NCI-H2227 treated with DMSO at 0.1 percent for 48 hours (cell line): ENCODE measurements around the gene AMIGO3.
"Not testable (repeated sequence)": the region's sequence is repeated elsewhere in the genome, so short reads cannot be mapped to it uniquely, and the experiment has no call there.

Experiments
- DNase-seq: peaks from one replicate; lab custom pipeline; 2025; lab: John Stamatoyannopoulos, UW

The AMIGO3 gene

DNA sequence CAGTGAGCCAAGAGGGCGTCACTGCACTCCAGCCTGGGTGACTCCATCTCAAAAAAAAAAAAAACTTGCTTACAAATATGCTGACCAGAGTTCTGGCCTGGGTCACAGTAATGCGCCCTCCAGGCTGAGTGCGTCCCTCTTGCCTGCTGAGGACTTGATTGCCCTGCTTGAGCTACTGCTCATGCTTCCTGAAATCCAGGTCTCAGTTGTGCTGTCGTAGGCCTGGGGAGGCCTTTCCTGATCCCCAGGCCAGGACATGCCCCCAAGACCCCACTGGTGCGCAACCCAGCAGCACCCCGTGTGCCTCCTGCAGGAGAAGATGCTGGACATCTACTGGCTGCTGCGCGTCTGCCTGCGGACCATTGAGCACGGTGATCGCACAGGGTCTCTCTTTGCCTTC, 7.3 kb downstream of the AMIGO3 start:
- DNase-seq = no peak

DNA sequence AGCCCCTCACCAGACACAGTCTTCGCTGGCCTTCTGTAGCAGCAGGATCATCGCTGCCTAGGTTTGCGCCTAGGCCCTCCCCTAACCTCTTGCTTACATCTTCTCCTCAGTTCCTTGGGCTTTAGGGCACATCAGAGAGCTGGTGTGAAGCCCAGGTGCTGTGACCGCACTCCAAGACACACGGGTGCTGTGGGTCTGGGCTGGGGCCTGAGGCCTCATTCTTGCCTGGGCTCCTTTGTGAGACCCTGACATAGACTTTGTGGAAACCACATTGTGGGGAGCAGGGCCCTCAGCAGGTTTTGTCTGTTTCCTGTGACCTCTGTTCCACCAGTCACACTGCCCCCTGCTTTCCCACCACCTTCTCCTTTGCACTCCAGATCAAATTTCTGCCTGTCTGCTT, 8.0 kb downstream of the AMIGO3 start:
- no peak for DNase-seq

DNA sequence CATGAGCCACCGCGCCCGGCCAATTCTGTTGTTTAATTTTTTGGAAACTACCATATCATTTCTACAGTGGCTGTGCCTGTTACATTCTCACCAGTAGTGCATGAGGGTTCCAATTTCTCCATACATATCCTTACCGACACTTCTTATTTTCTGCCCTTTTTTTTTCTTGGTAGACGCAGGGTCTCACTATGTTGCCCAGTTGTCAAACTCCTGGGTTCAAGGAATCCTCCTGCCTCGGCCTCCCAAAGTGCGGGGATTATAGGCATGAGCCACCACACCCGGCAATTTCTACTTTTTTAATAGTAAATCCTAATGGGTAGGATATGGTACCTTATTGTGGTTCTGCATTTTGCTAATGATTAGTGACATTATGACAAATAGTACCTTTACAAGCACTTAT, 9.6 kb downstream of the AMIGO3 start:
- DNase-seq = no peak

DNA sequence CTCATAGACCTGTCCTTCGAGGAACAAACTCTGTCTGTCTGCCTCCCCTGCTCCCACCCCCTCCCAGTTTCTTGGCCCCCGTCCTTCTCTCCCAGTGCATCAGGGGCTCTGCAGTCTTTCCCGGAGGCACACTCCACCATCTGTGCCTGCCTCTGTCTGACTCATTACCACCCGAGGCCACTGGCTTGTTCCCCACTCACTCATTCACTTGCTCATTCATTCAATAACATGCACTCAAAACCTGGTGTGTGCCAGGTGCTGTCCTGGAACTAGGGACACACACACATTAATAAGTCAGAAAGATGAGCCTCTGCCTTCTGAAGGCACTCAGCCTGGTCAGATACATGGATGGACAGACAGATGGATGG, 12.4 kb downstream of the AMIGO3 start:
- DNase-seq = no peak

DNA sequence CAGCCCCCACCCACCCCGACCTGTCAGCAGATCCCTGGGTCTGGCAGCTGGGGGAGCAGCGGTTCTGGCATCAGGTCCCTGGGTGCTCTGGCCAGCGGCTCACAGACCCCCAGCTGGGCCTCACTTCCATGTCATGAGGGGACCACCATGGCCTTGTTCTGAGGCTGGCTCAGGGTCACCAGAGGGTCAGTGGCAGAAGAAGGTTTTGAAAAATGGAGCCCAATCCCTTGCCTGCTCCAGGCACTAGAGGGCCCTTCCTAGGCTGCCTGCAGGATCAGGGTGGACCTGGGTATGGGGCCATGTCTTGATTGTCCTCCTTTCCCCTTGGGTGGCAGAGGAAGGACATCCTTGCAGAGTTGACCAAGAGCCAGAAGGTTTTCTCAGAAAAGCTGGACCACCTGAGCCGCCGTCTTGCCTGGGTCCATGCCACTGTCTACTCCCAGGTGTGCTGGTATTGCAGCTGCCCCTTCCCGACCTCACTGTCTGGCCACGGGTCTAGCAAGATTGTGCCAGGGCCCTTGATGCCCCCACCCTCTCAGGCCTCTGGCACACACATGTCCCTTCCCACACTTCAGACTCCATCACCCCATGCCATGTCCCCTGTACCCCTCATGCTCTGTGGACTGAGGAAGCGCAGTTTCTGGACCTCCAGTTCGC, 12.9 kb downstream of the AMIGO3 start:
- no peak for DNase-seq

DNA sequence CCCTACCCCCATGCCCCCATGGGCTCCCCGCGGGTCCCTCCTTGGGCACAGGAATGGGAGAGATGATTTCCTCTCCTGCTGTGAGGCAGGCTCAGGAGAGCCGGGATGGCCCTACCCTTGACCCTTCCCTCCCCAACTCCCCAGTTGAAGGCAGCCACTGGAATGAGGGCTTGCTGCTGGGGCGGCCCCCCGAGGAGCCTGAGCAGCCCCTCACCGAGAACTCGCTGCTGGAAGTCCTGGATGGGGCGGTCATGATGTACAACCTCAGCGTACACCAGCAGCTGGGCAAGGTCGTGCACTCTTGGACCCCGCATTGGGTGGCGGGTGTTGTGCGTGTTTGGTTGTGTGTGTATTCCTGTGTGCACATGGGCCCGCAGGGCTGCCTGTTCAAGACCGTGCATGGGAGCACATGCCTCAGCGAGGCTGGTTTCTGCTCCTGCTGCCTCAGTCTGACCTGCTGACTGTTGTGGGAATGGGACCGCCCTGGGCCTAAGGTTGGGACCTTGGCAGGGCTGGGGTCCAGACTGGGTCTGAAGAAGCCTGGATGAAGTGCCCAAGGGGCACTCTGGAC, 14.0 kb downstream of the AMIGO3 start:
- no peak for DNase-seq

DNA sequence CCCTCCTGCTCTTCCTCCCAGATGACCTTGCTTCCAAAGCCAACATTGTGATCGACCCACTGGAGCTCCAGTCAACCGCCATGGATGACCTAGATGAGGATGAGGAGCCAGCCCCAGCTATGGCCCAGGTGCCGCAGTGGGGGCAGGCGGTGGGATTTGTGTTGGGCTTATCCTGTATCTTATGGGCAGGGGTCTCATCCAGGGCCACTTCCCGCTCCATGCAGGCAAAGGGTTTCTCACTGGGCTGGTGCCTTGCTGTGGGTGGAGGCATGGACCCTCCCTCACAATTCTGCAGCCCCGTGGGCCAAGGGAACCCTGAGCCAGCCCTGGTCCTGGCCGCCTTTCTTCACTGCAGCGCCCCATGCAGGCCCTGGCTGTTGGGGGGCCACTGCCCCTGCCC, 14.9 kb downstream of the AMIGO3 start:
- no peak for DNase-seq

DNA sequence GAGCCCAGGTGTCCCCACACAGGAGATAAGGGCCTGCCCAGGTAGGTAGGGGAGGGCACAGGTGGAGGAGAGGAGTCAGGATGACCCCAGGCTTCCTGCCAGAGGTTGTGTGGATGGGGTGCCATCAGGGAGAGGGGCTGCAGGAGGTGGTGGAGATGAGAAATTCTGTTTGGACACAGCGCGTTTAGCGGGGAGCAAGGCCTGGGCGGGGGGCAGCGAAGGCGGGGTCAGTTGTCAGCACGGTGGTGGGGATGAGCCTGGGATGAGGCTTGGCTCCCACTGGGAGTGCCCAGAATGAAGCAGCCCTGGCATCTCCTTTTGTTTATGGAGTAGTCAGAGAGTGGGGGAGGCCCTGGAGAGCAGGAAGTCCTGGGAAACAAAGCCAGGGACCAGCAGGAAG, 15.5 kb downstream of the AMIGO3 start:
- no peak for DNase-seq

DNA sequence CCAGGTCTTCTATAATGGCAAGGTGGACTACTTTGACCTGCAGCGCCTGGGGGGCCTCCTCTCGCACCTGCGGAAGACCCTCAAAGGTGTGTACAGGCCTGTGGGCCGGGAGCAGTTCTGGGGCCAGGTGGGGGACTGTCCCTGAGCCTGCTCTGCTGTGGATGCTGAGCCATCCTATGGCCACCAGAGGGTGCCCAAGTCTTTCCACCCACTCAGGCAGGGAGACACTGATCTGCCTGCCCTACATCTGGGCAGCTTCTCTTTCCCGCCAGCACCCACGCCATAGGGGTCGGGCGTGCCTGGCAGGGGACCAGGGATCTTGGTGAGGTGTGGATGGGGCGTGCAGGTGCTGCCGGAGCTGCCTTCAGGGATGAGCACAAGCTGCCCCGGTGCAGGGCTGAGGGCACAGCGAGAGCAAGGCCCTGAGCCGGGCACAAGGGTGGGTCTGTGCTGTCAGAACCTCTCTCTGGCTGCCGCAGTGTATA, 16.0 kb downstream of the AMIGO3 start:
- no peak for DNase-seq

DNA sequence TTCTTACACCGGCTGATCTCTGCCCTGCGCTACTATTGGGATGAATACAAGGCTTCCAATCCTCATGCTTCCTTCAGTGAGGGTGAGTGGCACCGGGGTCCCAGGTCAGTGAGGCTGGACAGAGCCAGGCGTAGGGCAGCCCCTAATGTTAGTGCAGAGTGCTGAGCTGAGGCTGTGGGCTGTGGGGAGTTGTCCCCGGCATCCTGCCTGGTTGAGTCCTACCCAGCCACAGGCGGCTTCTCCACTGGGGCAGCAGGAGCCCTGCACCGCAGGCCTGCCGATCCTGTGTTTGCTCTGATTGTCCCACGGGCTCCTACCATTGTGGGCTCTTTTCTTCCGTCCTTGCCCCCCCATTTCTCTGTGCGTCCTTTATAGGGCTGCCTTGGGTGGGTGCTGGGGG, 16.8 kb downstream of the AMIGO3 start:
- no peak for DNase-seq

DNA sequence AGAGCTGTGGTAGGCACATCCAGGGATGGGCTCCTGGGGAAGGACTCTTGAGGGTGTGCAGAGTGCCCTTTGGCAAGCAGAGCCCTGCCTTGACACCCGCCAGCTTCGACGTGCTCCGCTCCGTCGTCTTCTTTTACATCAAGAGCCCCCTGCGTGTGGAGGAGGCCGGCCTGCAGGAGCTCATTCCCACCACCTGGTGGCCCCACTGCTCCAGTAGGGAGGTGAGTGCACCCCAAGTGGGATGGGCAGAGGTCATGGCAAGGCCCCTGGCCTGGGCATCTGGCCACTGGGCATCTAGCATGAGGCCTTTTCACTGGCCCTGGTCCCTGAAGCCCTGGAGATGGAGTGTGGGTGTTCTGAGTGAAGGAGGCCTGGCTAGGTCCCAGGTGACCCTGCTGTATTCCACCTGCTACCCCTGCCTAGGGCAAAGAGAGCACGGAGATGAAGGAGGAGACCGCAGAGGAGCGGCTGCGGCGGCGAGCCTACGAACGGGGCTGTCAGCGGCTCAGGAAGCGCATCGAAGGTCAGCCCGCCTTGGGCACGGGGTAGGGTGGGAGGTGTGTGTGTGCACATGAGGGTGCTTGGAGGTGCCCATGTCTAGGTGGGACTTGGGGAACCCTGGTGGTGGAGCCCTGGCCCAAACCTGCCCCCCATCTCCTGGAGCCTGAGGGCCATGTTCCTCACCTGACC, 18.0 kb downstream of the AMIGO3 start:
- DNase-seq = no peak

DNA sequence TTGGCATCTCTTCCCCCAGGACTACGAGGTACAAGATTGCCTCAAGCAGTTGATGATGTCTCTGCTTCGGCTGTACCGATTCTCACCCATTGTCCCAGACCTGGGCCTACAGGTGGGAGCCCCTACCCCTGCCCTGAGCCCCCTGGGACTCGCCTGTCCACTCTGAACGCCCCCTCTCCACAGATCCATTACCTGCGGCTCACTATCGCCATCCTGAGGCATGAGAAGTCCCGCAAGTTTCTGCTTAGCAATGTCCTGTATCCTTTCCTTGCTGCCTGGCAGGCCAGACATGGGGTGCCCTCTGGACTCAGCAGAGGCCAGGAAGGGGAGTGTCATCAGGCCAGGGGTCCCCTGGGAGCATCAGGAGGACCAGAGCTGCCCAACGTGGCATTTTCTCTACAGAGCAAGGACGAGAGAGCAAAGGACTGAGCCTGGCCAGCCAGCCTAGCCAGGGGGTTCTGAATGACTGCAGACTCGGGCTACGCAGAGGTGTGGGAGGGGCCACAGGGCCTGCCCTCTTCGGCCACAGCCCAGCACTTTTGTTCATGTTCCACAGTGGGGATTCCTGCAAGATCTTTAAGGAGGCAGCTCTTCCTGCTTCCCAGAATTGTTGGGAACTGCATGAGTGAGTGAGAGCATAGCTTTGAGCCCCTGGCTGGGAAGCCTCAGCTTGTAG, 18.9 kb downstream of the AMIGO3 start:
- no peak for DNase-seq

DNA sequence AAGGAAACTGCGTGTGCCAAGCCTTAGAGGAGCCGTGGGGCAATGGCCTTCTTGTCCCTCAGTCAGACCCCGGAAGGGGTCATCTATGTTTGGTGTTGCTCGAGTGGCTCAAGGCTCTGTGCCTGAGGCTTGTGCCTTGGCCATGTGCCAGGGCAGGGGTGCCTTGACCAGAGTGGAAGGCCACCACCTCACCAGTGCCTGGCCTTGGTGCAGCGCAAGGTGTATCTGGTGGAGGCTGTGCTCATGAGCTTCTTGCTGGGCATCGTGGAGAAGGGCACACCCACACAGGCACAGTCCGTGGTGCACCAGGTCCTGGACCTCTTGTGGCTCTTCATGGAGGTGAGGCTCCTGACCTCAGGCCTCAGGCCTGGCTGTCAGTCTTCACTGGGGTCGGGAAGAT, 19.5 kb downstream of the AMIGO3 start:
- DNase-seq = no peak

DNA sequence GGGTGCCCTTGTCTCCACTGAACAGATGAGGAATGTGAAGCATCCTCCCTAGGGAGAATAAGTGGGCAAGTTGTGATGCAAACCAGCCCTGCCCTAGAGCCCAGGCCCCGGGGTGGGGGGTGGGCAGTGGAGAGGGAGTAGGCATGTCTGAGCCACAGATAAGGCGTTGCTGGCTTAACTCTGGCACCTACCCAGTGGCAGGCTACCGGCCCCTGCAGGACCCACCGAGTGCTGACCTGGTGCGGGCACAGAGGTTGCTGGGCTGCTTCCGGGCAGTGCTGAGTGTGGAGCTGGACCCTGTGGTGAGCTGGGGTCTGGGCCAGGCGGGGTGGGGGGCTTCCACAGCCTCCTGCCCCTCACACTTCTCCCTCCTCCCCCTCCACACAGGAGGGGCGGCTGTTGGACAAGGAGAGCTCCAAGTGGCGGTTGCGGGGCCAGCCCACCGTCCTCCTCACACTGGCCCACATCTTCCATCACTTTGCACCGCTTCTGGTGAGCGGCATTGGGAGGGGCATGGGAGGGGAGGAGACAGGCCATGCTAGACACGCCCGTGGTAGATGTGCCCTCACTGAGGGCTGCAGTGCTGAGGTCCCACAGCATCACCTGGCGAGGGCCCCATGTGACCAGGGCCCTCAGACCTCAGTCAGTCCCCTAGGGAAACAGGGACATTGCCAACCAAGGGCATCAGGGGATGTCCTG, 20.1 kb downstream of the AMIGO3 start:
- no peak for DNase-seq

DNA sequence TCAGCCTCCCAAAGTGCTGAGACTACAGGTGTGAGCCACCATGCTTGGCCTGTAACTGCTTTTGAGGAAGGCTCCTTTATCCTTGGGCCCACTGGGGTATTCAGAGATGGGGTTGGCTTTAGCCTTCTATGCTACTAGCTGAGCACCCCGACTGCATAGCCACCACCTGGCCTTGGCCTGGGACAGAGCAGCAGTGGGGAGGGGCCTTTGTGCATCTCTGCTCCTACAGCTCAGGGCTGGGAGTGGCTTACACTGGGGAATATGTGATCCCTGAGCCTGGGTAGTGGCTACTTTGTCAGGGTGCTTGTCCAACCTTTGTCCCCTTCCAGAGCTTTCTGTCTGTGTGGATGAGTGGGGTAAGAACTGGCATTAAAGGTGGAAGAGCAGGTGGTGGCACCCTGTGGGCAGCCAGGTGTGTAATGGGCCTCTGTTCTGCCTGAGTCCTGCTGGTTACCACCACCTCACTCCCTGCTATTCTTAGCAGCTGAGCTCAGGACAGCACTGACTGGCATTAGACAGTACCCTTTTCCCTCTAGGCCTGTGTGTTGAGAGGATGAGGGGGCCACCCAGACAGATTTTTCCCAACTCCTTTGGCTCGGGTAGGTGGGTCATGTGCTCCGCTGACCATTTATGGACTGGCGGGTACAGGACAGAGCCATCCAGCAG, 24.0 kb downstream of the AMIGO3 start:
- DNase-seq = not testable (repeated sequence)

DNA sequence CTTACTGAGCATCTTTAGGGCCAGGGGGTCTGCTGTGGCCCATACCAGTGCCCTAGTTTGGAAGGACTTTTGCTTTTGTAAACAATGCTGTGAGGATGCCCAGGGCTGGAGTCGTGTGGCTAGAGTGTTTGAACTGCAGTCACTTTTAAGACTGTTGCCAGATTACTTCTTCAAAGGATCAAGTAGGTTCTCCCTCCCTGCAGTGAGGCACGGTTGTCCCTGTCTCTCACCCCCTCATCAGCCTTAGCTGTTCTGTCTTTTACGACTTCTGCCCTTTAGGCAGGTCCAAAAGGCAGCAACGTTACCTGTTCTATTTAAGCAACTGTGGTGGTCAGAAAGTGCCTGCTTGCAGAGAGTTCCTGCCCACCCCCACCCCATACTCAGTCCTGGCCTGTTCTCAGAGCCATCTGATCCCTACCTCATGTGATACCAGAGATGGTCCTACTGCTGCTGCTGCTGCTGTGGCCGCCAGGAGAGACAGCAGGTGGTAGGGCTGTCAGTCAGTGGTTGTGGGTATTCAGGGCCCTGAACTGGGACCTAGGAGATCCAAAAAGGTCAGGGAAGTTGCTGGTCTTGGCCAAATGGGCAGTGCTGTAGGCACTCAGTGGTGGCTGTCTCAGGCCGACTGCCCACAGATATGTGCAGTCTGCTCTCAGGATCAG, 24.9 kb downstream of the AMIGO3 start:
- DNase-seq = not testable (repeated sequence)

DNA sequence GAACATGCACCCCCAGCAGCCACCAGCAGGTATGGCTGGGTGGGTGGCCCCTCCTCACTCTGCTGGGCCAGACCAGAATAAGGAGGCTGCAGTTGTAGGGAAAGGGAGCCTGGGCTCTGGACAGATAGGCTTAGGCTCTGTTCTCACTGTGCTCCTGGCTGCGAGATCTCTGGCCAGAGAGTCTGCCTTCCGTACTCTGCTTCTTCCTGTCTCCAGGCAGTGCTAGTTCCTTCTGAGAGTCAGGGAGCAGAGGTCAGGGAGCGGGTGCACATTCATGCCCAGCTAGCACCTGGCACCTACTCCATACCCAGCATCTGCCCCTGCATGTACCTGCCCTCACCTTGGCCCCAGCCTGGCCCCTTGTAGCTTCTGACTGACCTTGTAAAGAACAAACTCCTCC, 28.0 kb downstream of the AMIGO3 start:
- not testable (repeated sequence) for DNase-seq

DNA sequence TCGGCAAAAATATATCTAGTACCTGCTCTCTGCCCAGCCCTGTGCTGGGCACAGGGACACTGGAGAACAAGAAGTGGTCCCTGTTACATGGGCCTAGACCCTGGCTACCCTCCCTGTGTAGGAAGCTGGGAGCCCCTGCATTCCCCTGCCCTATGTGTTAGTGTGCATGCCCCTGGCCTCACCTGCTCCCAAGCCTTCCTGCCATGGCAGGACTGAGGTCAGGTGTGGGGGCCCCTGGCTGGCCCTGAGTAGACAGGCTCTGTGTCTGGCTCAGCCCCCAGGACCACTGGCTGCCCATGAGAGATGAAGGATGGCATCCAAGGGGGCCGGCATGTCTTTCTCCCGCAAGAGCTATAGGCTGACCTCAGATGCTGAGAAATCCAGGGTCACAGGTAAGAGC, 28.6 kb downstream of the AMIGO3 start:
- not testable (repeated sequence) for DNase-seq

DNA sequence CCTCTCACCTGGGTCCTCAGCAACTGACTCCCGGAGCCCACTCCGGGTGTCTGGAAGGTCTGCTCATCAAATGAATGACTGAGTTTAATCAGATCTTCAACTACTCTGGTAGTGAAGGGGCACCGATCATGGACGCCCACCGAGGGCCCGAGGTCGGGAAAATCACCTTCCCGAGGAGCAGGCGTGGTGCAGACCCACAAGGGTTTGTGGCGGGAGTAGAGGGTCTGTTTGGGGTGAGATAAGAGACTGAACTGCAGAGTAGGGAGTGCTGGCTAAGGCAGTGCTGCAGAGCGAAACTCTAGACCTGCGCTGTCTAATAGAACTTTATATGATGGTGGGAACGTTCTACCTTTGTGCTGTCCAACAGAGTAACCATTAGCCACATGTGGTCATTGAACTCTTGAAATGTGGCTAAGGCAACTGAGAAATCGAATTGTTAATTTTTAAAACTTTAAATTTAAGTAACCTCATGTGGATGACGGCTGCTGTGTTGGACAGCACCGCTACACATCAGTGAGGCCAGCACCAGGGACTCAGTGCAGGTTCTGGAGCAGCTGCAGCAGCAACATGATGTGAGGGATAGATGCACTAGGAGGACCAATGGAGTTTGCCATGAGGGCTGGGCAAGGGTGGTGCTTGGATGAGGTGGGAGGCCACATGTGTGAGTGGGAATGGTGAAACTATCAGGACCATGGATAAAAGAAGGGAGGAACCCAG, 29.4 kb downstream of the AMIGO3 start:
- DNase-seq = not testable (repeated sequence)

DNA sequence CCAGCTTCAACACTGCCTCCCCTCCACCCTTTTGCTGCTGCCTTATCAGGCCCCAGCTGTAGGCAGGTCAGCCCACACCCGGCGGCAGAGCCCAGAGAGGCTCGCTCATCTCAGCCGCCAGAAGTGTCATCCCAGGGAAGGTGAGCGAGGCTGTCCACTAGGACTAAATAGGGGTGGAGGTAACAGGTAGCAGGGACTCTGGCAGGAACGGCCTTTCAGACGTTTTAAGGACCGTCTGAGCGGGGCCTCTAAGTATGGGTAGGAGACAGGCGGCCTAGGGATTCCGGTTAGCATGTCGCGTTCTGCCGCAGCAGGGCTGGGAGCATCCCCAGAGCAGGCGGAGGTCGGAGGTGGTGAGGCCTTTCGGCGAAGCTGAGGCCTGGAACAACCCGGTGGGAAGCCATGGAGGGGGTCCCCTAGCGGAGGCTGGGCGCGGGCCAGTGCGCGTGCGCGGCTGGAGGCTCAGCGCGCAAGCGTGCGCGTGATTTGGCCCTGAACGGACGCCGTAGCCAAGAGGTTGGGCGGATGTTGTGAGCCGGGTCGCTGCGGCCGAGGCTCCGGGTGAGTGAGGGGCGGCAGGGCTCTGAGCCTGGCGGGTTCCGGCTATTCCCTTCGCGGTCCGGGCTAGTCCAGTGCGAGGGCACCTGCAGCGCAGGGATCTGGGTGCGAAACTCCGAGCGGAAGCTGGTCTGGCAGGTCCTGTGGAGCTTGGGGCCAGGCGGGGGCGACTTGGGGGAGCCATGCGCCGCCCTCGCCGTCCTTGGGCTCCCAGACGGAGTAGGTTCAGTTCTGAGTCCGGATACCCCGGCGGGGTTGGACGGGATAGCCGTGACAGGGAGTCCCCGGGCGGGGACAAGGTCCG, 30.2 kb downstream of the AMIGO3 start, which contains the start of the genes MST1 and RNF123:
Gene MST1, minus strand, starts transcription at position 429 of the 862 bp plus-strand sequence. CDS start 783 bp downstream, outside the sequence.
Gene RNF123, plus strand, starts transcription at position 512 of the 862 bp plus-strand sequence. CDS start 1,609 bp downstream, outside the sequence.
- no peak for DNase-seq
